ENCODE results near the gene MPV17.
A peak's percentile ranks its signal among the peaks of the same experiment; 100 is the strongest.

Gene MPV17

GRCh38 chr2:27263287-27264252, 59.3 kb downstream of the MPV17 start:
- DNase-seq: no peak

DNA sequence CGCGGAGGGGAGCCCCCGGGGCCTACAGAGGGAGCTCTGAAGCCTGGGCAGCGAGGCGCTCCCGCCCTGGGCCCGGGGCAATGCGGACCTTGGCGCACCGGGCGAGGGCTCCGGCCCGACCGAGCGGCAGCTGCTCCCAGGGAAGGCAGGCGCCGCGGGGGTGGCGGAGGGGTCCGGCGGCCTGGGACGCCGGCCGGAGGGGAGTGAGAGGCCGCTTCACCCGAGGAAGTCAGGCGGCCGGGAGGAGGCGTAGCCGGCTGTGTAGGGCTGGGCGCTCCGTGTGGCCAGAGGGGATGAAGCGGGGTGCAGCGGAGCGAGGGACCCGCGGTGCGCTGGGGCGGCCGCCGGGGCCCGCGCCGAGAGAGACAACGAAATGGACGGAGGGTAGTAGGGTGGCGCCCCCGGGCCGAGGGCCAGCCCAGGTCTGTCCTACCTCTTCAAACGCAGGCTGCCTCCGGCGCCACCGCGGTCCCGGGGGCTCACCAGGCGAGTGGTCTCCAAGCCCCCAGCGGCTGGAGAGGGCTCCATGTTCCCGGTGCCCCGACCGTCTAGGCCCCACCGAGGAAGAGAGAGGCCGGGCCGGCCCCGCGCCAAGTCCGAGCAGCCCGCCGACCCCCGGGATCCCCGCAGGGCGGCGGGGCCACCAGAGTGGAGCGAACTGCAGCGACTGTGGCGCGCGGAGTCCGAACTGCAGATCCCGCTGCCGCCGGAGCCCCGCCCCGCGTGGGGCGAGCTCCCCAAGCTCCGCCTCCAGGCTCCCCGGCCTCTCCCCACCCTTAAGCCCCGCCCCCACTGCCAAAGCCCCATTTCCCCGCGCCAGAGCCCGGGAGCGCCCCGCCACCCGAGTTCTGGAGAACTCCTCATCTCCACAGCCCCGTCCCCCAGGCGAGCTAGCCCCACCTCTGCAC, 60.3 kb downstream of the MPV17 start, which contains the start of gene SLC30A3:
SLC30A3 (minus strand) TSS at position 669 of the 908 bp plus-strand sequence; CDS start at position 528, 141 bp downstream.
- peak; percentile 69 for DNase-seq

DNA sequence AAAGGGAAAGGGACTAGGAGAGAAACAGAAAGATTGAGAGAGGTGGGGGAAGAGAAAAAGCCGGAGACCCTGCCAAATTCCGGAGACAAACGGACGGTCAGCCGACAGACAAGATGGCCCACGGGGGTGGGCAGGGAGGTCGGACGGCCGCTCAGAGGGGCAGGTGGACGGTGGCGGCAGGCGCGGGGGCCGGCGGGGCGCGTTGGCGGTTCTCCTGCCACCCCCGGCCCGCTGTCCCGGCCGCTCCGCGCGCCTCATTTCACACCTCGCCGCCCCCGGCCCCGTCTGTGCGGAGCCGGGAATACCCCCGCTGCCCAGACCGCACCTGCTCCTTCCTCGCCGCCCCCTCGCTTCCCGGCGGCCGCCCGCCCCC, 61.0 kb downstream of the MPV17 start:
- no peak for DNase-seq

DNA sequence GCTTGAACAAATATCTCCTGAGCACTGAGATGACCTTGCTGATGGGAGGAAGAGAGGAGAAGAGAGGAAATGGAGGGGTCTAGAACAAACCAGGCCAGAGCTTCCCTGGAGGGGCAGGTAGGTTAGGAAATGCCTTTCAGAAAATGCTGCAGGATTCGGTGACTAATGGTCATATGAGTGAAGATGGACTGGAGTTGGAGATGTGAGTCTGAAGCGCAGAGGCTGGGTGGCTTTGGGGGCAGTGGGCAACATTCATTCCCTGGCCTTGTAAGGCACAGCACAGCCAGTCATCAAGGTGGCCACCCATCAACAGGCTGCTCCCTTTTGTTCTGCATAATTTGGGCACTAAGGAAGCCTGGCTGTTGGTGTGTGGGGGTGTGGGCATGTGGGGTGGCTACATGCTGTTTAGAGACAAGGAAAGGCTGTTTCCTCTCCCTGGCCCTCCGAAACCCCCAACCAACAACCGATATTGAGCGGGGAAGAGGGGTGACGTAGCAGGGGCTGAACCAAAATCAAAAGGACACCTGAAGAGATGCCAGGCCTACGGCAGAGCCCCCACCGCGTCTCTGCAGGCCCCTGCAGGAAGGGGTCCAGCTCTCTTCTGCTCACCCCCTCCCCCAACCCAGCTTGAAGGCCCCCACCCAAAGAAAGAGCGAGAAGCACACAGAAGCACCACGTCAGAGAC, 61.5 kb downstream of the MPV17 start:
- DNase-seq: no peak

Data from stimulated activated CD4-positive, alpha-beta T cell treated with anti-CD3 and anti-CD28 coated beads, Interleukin-4, amount 100 ng/mL, for 24 hours (primary cell).